C4-2B (cell line): ENCODE measurements around the gene MYO1E.

Experiments used
- ZFX ChIP-seq: fragments of 450-650 bp; IDR thresholded peaks from 2 replicates; pipeline ENCODE4 v1.6.1; 2017
- TF ChIP-seq, protein P1 (sequence below): fragments of 450-650 bp; conservative IDR thresholded peaks from 2 replicates; pipeline ENCODE4 v1.5.1; 2017; ENCODE audit warnings: mild to moderate bottlenecking

DNA sequence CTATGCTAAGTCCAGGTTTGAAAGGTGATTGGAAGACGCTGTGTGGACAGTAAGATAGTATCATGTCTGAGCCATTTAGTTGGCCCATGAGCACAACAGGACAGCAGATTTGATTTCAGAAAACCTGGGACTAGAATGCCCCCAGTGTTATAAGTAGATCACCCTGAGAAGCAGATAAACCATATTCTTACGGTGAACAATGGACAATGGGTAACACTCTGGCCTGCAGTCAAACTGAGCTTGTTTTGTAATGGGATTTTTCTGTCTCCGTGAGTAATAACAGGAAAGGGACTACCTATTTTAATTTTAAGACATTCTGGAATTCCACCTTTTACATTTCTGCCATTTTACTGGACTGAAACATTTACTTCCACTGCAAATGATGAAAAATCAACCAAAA, 94.6 kb downstream of the MYO1E start:
- TF ChIP-seq, protein P1, sequence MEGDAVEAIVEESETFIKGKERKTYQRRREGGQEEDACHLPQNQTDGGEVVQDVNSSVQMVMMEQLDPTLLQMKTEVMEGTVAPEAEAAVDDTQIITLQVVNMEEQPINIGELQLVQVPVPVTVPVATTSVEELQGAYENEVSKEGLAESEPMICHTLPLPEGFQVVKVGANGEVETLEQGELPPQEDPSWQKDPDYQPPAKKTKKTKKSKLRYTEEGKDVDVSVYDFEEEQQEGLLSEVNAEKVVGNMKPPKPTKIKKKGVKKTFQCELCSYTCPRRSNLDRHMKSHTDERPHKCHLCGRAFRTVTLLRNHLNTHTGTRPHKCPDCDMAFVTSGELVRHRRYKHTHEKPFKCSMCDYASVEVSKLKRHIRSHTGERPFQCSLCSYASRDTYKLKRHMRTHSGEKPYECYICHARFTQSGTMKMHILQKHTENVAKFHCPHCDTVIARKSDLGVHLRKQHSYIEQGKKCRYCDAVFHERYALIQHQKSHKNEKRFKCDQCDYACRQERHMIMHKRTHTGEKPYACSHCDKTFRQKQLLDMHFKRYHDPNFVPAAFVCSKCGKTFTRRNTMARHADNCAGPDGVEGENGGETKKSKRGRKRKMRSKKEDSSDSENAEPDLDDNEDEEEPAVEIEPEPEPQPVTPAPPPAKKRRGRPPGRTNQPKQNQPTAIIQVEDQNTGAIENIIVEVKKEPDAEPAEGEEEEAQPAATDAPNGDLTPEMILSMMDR = no peak
- no peak for TF ChIP-seq ZFX
